WTC11 (cell line): Measurements from ENCODE around the gene TMEM176A. TPM values are rescaled to one million over a fixed set of nuclear protein-coding genes. Genes with fewer than 3 reads are reported as not detected.

Experiments used
- ATAC-seq: fragments of 200-7000 bp; cut with Tn5 transposase; 2 replicates; pipeline ENCODE4 v1.10.0; 2021; ENCODE audit warnings: mild to moderate bottlenecking, moderate library complexity
- CTCF ChIA-PET: fragments of 300-600 bp; sonication (Branson Sonifier 250); formaldehyde crosslinking; loops from one replicate; lab custom pipeline; 2021; ENCODE audit warnings: antibody characterized with exemption; lab: Charles Lee
- POLR2A ChIA-PET: fragments of 350-600 bp; sonication (Branson Sonifier 250); formaldehyde crosslinking; loops from one replicate; lab custom pipeline; 2021; ENCODE audit warnings: antibody characterized with exemption; lab: Charles Lee
- DNase-seq: peaks from one replicate; pipeline ENCODE4 v3.0.0; 2021; ENCODE audit warnings: low spot score
- H3K27ac Mint-ChIP-seq: 2 replicates; pipeline ENCODE4 v1.8.0; 2021; ENCODE audit warnings: mixed read lengths
- H3K27me3 Mint-ChIP-seq: 2 replicates; pipeline ENCODE4 v1.8.0; 2021; ENCODE audit warnings: low read depth, mild to moderate bottlenecking, moderate library complexity, mixed read lengths
- H3K36me3 Mint-ChIP-seq: 2 replicates; pipeline ENCODE4 v1.8.0; 2021; ENCODE audit warnings: mixed read lengths
- H3K4me1 Mint-ChIP-seq: 2 replicates; pipeline ENCODE4 v1.8.0; 2022; ENCODE audit warnings: mixed read lengths
- H3K4me3 Mint-ChIP-seq: 2 replicates; pipeline ENCODE4 v1.8.0; 2021; ENCODE audit warnings: mild to moderate bottlenecking, moderate library complexity, mixed read lengths
- H3K9me3 Mint-ChIP-seq: 2 replicates; pipeline ENCODE4 v1.8.0; 2021; ENCODE audit warnings: mixed read lengths
- ESRRA ChIP-seq: sonication (generic); formaldehyde crosslinking; IDR thresholded peaks from 2 replicates; pipeline ENCODE4 v1.8.1; 2022; ENCODE audit warnings: mild to moderate bottlenecking, missing genetic modification reagents, borderline replicate concordance
- FOXP1 ChIP-seq: sonication (generic); formaldehyde crosslinking; IDR thresholded peaks from 2 replicates; pipeline ENCODE4 v1.8.0; 2022; ENCODE audit warnings: missing genetic modification reagents, mild to moderate bottlenecking, moderate library complexity, borderline replicate concordance
- GRHL2 ChIP-seq: fragments of 250-450 bp; sonication (Bioruptor Pico); IDR thresholded peaks from 2 replicates; pipeline ENCODE4 v1.8.0; 2022; ENCODE audit warnings: mild to moderate bottlenecking, moderate library complexity; ENCODE audit not compliant: insufficient replicate concordance, severe bottlenecking
- NFATC4 ChIP-seq: fragments of 250-450 bp; sonication (Bioruptor Pico); IDR thresholded peaks from 2 replicates; pipeline ENCODE4 v1.9.0; 2021; ENCODE audit warnings: mild to moderate bottlenecking
- NFE2L1 ChIP-seq: sonication (generic); formaldehyde crosslinking; IDR thresholded peaks from 2 replicates; pipeline ENCODE4 v1.8.1; 2023; ENCODE audit warnings: missing genetic modification reagents
- SMAD4 ChIP-seq: sonication (generic); formaldehyde crosslinking; IDR thresholded peaks from 2 replicates; pipeline ENCODE4 v1.8.0; 2022; ENCODE audit warnings: mild to moderate bottlenecking, missing genetic modification reagents
- SOX15 ChIP-seq: fragments of 250-450 bp; sonication (Bioruptor Pico); IDR thresholded peaks from 2 replicates; pipeline ENCODE4 v1.9.0; 2021; ENCODE audit warnings: mild to moderate bottlenecking
- SP1 ChIP-seq: sonication (generic); formaldehyde crosslinking; conservative IDR thresholded peaks from 2 replicates; pipeline ENCODE4 v1.8.1; 2022; ENCODE audit warnings: missing genetic modification reagents
- ZNF121 ChIP-seq: sonication (generic); formaldehyde crosslinking; IDR thresholded peaks from 2 replicates; pipeline ENCODE4 v1.8.0; 2023; ENCODE audit warnings: missing genetic modification reagents
- ZNF219 ChIP-seq: sonication (generic); formaldehyde crosslinking; IDR thresholded peaks from 2 replicates; pipeline ENCODE4 v1.8.0; 2023; ENCODE audit warnings: missing genetic modification reagents, mild to moderate bottlenecking, borderline replicate concordance
- ZNF232 ChIP-seq: sonication (generic); formaldehyde crosslinking; IDR thresholded peaks from 2 replicates; pipeline ENCODE4 v1.8.0; 2022; ENCODE audit warnings: mild to moderate bottlenecking, missing genetic modification reagents
- ZNF416 ChIP-seq: fragments of 250-450 bp; sonication (Bioruptor Pico); IDR thresholded peaks from 2 replicates; pipeline ENCODE4 v1.9.0; 2021; ENCODE audit warnings: mild to moderate bottlenecking, inconsistent platforms
- total RNA-seq: library from RNA; stranded (reverse); gene quantifications from 3 replicates; pipeline ENCODE4 v1.2.3, GENCODE V29; 2021
- TF ChIP-seq, protein P1 (sequence below): sonication (generic); formaldehyde crosslinking; IDR thresholded peaks from 2 replicates; pipeline ENCODE4 v1.8.1; 2023; ENCODE audit warnings: mild to moderate bottlenecking, missing genetic modification reagents, borderline replicate concordance
- TF ChIP-seq, protein P2 (sequence below): sonication (generic); formaldehyde crosslinking; IDR thresholded peaks from 2 replicates; pipeline ENCODE4 v1.8.1; 2022; ENCODE audit warnings: mild to moderate bottlenecking, missing genetic modification reagents, moderate library complexity, borderline replicate concordance
- TF ChIP-seq, protein P3 (sequence below): sonication (generic); formaldehyde crosslinking; conservative IDR thresholded peaks from 2 replicates; pipeline ENCODE4 v1.8.1; 2023; ENCODE audit warnings: mild to moderate bottlenecking, low read depth, missing genetic modification reagents, moderate library complexity
- TF ChIP-seq, protein P4 (sequence below): fragments of 250-450 bp; sonication (Bioruptor Pico); IDR thresholded peaks from 2 replicates; pipeline ENCODE4 v1.9.0; 2021; ENCODE audit warnings: mild to moderate bottlenecking
- TF ChIP-seq, protein P5 (sequence below): sonication (generic); formaldehyde crosslinking; IDR thresholded peaks from 2 replicates; pipeline ENCODE4 v1.8.0; 2023; ENCODE audit warnings: missing genetic modification reagents
- TF ChIP-seq, protein P6 (sequence below): sonication (generic); formaldehyde crosslinking; conservative IDR thresholded peaks from 2 replicates; pipeline ENCODE4 v1.8.1; 2022; ENCODE audit warnings: mild to moderate bottlenecking, missing genetic modification reagents
- TF ChIP-seq, protein P7 (sequence below): sonication (generic); formaldehyde crosslinking; IDR thresholded peaks from 2 replicates; pipeline ENCODE4 v1.8.1; 2023; ENCODE audit warnings: mild to moderate bottlenecking, missing genetic modification reagents

The TMEM176A gene
- total RNA-seq, 1 experiment from 2014 or later, result 0.74 TPM

DNA sequence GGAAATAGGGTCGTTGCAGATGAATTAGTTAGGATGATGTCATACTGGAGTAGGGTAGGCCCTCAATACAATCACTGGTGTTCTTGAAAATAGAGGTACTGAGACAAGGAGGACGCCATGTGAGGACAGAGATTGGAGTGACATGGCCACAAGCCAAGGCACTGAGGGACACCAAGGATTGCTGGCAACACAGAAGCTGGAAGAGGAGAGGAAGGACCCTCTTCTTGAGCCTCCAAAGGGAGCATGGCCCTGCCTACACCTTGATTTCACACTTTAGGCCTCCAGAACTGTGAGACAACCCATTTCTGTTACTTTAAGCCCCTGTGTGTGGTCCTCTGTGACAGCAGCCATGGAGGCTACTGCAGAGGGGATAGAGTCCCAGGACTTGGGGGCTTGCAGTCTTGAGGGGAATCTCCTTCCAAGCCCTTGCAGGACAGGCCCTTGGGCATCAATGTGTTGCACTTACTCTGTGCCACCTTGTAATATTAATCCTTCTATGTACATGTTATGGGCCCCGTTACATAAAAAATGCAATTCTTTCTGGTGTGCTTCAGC, 48.1 kb downstream of the TMEM176A start (continued):
- TF ChIP-seq, protein P1, sequence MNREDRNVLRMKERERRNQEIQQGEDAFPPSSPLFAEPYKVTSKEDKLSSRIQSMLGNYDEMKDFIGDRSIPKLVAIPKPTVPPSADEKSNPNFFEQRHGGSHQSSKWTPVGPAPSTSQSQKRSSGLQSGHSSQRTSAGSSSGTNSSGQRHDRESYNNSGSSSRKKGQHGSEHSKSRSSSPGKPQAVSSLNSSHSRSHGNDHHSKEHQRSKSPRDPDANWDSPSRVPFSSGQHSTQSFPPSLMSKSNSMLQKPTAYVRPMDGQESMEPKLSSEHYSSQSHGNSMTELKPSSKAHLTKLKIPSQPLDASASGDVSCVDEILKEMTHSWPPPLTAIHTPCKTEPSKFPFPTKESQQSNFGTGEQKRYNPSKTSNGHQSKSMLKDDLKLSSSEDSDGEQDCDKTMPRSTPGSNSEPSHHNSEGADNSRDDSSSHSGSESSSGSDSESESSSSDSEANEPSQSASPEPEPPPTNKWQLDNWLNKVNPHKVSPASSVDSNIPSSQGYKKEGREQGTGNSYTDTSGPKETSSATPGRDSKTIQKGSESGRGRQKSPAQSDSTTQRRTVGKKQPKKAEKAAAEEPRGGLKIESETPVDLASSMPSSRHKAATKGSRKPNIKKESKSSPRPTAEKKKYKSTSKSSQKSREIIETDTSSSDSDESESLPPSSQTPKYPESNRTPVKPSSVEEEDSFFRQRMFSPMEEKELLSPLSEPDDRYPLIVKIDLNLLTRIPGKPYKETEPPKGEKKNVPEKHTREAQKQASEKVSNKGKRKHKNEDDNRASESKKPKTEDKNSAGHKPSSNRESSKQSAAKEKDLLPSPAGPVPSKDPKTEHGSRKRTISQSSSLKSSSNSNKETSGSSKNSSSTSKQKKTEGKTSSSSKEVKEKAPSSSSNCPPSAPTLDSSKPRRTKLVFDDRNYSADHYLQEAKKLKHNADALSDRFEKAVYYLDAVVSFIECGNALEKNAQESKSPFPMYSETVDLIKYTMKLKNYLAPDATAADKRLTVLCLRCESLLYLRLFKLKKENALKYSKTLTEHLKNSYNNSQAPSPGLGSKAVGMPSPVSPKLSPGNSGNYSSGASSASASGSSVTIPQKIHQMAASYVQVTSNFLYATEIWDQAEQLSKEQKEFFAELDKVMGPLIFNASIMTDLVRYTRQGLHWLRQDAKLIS (CRISPR knock-in tag), result no peak
- TF ChIP-seq NFE2L1 (CRISPR knock-in tag), result no peak
- TF ChIP-seq, protein P2, sequence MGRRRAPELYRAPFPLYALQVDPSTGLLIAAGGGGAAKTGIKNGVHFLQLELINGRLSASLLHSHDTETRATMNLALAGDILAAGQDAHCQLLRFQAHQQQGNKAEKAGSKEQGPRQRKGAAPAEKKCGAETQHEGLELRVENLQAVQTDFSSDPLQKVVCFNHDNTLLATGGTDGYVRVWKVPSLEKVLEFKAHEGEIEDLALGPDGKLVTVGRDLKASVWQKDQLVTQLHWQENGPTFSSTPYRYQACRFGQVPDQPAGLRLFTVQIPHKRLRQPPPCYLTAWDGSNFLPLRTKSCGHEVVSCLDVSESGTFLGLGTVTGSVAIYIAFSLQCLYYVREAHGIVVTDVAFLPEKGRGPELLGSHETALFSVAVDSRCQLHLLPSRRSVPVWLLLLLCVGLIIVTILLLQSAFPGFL (CRISPR knock-in tag), result no peak
- TF ChIP-seq SMAD4 (CRISPR knock-in tag), result no peak
- TF ChIP-seq, protein P3, sequence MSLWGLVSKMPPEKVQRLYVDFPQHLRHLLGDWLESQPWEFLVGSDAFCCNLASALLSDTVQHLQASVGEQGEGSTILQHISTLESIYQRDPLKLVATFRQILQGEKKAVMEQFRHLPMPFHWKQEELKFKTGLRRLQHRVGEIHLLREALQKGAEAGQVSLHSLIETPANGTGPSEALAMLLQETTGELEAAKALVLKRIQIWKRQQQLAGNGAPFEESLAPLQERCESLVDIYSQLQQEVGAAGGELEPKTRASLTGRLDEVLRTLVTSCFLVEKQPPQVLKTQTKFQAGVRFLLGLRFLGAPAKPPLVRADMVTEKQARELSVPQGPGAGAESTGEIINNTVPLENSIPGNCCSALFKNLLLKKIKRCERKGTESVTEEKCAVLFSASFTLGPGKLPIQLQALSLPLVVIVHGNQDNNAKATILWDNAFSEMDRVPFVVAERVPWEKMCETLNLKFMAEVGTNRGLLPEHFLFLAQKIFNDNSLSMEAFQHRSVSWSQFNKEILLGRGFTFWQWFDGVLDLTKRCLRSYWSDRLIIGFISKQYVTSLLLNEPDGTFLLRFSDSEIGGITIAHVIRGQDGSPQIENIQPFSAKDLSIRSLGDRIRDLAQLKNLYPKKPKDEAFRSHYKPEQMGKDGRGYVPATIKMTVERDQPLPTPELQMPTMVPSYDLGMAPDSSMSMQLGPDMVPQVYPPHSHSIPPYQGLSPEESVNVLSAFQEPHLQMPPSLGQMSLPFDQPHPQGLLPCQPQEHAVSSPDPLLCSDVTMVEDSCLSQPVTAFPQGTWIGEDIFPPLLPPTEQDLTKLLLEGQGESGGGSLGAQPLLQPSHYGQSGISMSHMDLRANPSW (CRISPR knock-in tag), result no peak
- TF ChIP-seq, all 79 proteins: peak for 0

DNA sequence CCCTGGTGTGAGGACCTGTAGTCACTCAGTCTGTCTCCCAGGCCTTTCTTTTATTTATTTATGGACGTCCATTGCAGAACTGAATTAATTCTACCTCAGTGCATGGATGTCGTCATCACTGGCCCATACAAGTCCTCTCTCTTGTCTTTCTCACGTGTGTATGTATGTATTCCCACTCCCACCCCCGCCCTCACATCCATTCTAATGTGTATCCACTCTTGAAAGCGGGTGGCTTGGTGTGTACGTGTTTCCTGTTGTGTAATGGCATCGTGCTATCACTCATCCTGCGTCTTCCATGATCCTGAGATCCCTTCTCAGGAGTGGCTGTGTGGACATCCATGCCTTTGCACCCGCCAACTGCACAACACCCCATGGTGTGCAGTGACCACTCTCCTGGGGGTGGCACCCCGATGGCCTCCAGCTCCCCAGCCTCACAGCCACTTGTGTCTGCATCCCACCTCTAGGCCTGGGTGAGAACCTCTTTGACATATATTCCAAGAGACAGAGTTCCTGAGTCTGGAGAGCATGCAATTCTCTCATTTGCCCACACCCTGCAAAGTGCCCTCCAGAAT, 48.7 kb downstream of the TMEM176A start:
- ATAC-seq (no peak), DNase-seq (no peak)
- ChIA-PET CTCF (no interaction called here), POLR2A (no interaction called here)
- TF ChIP-seq ZNF121 (CRISPR knock-in tag), result no peak
- H3K27ac Mint-ChIP-seq, result no peak overlapping the region
- peaks cover 8% of the 10 kb centered on the region for H3K4me1 Mint-ChIP-seq
- H3K4me3 Mint-ChIP-seq, result no peak overlapping the region
- no peaks in the 10 kb centered on the region for H3K9me3 Mint-ChIP-seq
- no peaks in the 10 kb centered on the region for H3K36me3 Mint-ChIP-seq
- H3K27me3 Mint-ChIP-seq, result peaks cover 5% of the 10 kb centered on the region

DNA sequence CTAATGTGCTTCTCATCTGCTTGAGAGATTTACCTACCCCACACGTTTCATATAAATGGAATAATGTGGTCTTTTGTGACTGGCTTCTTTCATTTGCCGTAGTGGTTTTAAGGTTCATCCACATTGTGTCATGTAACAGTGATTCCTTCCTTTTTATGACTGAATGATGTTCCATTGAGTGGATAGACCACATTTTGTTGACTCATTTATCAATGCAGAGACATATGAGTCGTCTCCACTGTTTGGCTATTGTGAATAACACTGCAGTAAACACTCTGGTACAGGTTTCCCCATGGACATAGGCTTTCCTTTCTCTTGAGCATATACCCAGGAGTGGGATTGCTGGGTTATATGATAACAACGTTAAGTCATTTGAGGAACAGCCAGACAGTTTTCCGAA, 49.7 kb downstream of the TMEM176A start:
- Mint-ChIP-seq H3K9me3 (no peaks in the 10 kb centered on the region), H3K36me3 (no peaks in the 10 kb centered on the region), H3K27me3 (peaks cover 5% of the 10 kb centered on the region), H3K4me1 (peaks cover 8% of the 10 kb centered on the region), H3K4me3 (no peak overlapping the region), H3K27ac (no peak overlapping the region)
- no peak for DNase-seq
- ATAC-seq, result no peak
- TF ChIP-seq ZNF219 (CRISPR knock-in tag), result no peak
- TF ChIP-seq, protein P4, sequence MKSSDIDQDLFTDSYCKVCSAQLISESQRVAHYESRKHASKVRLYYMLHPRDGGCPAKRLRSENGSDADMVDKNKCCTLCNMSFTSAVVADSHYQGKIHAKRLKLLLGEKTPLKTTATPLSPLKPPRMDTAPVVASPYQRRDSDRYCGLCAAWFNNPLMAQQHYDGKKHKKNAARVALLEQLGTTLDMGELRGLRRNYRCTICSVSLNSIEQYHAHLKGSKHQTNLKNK (CRISPR knock-in tag), result no peak
- no peak for TF ChIP-seq SMAD4 (CRISPR knock-in tag)
- no peak for TF ChIP-seq ZNF232
- no peak for TF ChIP-seq SP1 (CRISPR knock-in tag)
- TF ChIP-seq SOX15 (CRISPR knock-in tag), result no peak
- TF ChIP-seq ESRRA (CRISPR knock-in tag), result no peak
- TF ChIP-seq, protein P5, sequence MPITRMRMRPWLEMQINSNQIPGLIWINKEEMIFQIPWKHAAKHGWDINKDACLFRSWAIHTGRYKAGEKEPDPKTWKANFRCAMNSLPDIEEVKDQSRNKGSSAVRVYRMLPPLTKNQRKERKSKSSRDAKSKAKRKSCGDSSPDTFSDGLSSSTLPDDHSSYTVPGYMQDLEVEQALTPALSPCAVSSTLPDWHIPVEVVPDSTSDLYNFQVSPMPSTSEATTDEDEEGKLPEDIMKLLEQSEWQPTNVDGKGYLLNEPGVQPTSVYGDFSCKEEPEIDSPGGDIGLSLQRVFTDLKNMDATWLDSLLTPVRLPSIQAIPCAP (CRISPR knock-in tag), result no peak
- TF ChIP-seq GRHL2 (CRISPR knock-in tag), result no peak
- TF ChIP-seq, protein P2 (CRISPR knock-in tag), result no peak
- TF ChIP-seq ZNF416, result no peak
- TF ChIP-seq NFATC4 (CRISPR knock-in tag), result no peak
- TF ChIP-seq, protein P6, sequence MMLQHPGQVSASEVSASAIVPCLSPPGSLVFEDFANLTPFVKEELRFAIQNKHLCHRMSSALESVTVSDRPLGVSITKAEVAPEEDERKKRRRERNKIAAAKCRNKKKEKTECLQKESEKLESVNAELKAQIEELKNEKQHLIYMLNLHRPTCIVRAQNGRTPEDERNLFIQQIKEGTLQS (CRISPR knock-in tag), result no peak
- TF ChIP-seq, protein P7, sequence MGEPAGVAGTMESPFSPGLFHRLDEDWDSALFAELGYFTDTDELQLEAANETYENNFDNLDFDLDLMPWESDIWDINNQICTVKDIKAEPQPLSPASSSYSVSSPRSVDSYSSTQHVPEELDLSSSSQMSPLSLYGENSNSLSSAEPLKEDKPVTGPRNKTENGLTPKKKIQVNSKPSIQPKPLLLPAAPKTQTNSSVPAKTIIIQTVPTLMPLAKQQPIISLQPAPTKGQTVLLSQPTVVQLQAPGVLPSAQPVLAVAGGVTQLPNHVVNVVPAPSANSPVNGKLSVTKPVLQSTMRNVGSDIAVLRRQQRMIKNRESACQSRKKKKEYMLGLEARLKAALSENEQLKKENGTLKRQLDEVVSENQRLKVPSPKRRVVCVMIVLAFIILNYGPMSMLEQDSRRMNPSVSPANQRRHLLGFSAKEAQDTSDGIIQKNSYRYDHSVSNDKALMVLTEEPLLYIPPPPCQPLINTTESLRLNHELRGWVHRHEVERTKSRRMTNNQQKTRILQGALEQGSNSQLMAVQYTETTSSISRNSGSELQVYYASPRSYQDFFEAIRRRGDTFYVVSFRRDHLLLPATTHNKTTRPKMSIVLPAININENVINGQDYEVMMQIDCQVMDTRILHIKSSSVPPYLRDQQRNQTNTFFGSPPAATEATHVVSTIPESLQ (CRISPR knock-in tag), result no peak
- TF ChIP-seq FOXP1 (CRISPR knock-in tag), result no peak
- TF ChIP-seq ZNF121 (CRISPR knock-in tag), result no peak
- CTCF ChIA-PET, result no interaction called here
- POLR2A ChIA-PET, result no interaction called here
